A673 (cell line): Measurements from ENCODE around the gene ADAM8. TPM values are rescaled to one million over a fixed set of nuclear protein-coding genes. Genes with fewer than 3 reads are reported as not detected.

Experiments used
- BruUV-seq: library from RNA; stranded (reverse); fragments of 400-500 nt; replicated peaks from 2 replicates; lab custom pipeline; 2021; lab: Mats Ljungman, UMichigan
- CTCF ChIA-PET: fragments of 300-600 bp; sonication (Branson Sonifier 250); formaldehyde crosslinking; loops from one replicate; lab custom pipeline; 2022; ENCODE audit warnings: antibody characterized with exemption; lab: Charles Lee
- POLR2A ChIA-PET: fragments of 300-600 bp; sonication (Branson Sonifier 250); formaldehyde crosslinking; loops from one replicate; lab custom pipeline; 2022; ENCODE audit warnings: antibody characterized with exemption; ENCODE audit not compliant: low non-redundant PET; lab: Charles Lee
- DNase-seq: peaks from one replicate; pipeline ENCODE4 v3.0.0-alpha.2; 2015; ENCODE audit warnings: low spot score
- H3K27ac ChIP-seq: fragments of 200-600 bp; sonication (generic); 2 replicates; pipeline ENCODE4 v1.5.1; 2016; ENCODE audit warnings: mixed run types, low read depth, mild to moderate bottlenecking, mixed read lengths, antibody characterized with exemption, low read length; ENCODE audit not compliant: poor library complexity, severe bottlenecking
- H3K27me3 ChIP-seq: fragments of 200-600 bp; sonication (generic); replicated peaks from 2 replicates; pipeline ENCODE4 v1.6.1; 2017; ENCODE audit warnings: mixed run types, low read depth, mild to moderate bottlenecking, mixed read lengths, antibody characterized with exemption, low read length; ENCODE audit not compliant: insufficient read depth, poor library complexity
- H3K36me3 ChIP-seq: fragments of 200-600 bp; sonication (generic); 2 replicates; pipeline ENCODE4 v1.6.1; 2016; ENCODE audit warnings: mixed run types, mild to moderate bottlenecking, mixed read lengths, antibody characterized with exemption, low read length; ENCODE audit not compliant: insufficient read depth, poor library complexity, severe bottlenecking
- H3K4me1 ChIP-seq: fragments of 200-600 bp; sonication (generic); 2 replicates; pipeline ENCODE4 v1.6.1; 2017; ENCODE audit warnings: mixed run types, mild to moderate bottlenecking, mixed read lengths, antibody characterized with exemption, low read length; ENCODE audit not compliant: insufficient read depth, poor library complexity, severe bottlenecking
- H3K4me3 ChIP-seq: fragments of 200-600 bp; sonication (generic); 2 replicates; pipeline ENCODE4 v1.5.1; 2016; ENCODE audit warnings: low read depth, mixed run types, mild to moderate bottlenecking, mixed read lengths, low read length; ENCODE audit not compliant: poor library complexity, severe bottlenecking
- H3K9me3 ChIP-seq: fragments of 200-600 bp; sonication (generic); 2 replicates; pipeline ENCODE4 v1.6.1; 2016; ENCODE audit warnings: mixed run types, low read depth, mild to moderate bottlenecking, mixed read lengths, antibody characterized with exemption, low read length; ENCODE audit not compliant: poor library complexity, severe bottlenecking
- EZH2 ChIP-seq: fragments of 200-600 bp; sonication (generic); IDR thresholded peaks from 2 replicates; pipeline ENCODE4 v1.6.1; 2017; ENCODE audit warnings: borderline replicate concordance, low read depth, mild to moderate bottlenecking, mixed read lengths, antibody characterized with exemption, low read length; ENCODE audit not compliant: poor library complexity, severe bottlenecking
- intact Hi-C: fragments of 100-400 bp; cut with micrococcal nuclease; formaldehyde crosslinking; loops from one replicate; pipeline ENCODE4 v1.10.0; 2022; ENCODE audit not compliant: unreplicated experiment
- total RNA-seq: library from RNA; stranded (reverse); gene quantifications from 2 replicates; pipeline ENCODE4 v1.2.3, GENCODE V29; 2021
- TF ChIP-seq, protein P1 (sequence below): fragments of 300-800, 200-600 bp; sonication (generic); conservative IDR thresholded peaks from 2 replicates; pipeline ENCODE4 v1.5.1; 2017; ENCODE audit warnings: low read depth, mild to moderate bottlenecking, antibody characterized with exemption, low read length, moderate library complexity, mixed read lengths

ADAM8 gene
- total RNA-seq, 1 experiment from 2014 or later: 1.2 TPM

DNA sequence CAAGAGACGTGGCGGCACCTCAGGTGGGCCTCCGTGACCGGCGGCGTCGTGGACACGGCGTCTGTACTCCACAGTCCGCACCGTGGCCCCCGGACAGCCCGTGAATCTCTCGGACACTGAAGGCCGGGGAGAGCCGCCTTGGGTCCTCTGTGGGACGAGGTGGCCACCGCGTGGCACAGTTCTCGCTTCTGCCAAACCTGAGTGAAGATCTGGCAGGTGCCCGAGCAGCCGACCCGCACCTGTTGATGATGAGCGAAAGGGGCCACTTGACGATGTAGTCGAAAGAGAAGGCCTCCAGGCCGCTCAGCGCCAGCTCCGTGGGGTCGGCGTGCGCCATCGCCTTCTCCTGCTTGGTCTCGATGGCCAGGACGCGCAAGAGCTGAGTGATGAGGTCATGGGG lies 8.5 kb upstream of the ADAM8 start:
- no peaks in the 10 kb centered on the region for H3K27me3 ChIP-seq
- no TSS peak for BruUV-seq
- intact Hi-C loops: no loop called here
- POLR2A ChIA-PET: no interaction called here
- CTCF ChIA-PET: no interaction called here
- TF ChIP-seq, protein P1, sequence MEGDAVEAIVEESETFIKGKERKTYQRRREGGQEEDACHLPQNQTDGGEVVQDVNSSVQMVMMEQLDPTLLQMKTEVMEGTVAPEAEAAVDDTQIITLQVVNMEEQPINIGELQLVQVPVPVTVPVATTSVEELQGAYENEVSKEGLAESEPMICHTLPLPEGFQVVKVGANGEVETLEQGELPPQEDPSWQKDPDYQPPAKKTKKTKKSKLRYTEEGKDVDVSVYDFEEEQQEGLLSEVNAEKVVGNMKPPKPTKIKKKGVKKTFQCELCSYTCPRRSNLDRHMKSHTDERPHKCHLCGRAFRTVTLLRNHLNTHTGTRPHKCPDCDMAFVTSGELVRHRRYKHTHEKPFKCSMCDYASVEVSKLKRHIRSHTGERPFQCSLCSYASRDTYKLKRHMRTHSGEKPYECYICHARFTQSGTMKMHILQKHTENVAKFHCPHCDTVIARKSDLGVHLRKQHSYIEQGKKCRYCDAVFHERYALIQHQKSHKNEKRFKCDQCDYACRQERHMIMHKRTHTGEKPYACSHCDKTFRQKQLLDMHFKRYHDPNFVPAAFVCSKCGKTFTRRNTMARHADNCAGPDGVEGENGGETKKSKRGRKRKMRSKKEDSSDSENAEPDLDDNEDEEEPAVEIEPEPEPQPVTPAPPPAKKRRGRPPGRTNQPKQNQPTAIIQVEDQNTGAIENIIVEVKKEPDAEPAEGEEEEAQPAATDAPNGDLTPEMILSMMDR: no peak
- no peak for TF ChIP-seq EZH2
- H3K4me1 ChIP-seq: no peaks in the 10 kb centered on the region
- no peaks in the 10 kb centered on the region for H3K9me3 ChIP-seq
- no peak for DNase-seq
- no peak overlapping the region for H3K27ac ChIP-seq
- H3K36me3 ChIP-seq: peaks cover 55% of the 10 kb centered on the region
- H3K4me3 ChIP-seq: no peak overlapping the region

DNA sequence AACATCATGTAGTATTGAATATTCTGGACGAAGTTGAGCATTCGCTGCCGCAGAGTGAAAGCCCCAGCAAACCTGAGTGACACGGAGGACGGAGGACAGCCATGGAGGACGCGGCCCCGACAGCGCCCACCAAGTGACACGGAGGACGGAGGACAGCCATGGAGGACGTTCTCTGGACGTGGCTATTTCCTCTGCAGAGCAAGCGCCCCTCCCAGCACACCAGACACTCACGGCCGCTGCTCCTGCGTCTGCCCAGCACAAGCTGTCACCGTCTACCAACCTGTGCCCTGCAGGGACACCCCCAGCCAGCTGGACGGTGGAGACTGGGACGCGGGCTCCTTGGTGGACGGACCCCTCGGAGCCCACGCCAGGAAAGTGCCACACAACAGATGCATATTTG lies 7.3 kb upstream of the ADAM8 start:
- ChIA-PET CTCF (no interaction called here), POLR2A (no interaction called here)
- no TSS peak for BruUV-seq

DNA sequence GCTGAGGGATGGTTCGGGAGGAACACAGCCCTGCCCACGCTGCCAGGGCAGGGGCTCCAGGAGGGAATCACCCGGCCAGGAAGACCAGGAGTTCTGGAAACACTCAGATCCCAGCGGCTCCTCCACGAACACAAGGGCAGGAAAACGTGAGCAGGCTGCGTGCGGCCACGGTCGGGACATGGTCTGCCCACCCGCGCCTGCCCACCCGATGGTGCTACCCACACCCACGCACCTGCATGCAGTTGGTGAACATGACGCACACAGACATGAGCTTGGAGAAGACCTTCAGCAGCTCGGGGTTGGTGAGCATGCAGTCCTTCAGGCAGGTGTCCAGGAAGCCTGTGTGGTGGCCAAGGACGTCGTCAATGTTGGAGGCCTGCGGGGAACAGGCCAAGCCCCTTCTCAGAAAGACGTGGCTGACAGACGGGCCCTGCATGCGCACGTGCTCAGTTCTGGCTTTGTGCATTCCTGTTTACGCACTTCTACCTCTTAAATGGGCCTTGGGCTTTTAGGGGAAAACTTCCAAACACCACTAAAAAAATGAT lies 6.2 kb upstream of the ADAM8 start:
- intact Hi-C loops: no loop called here
- Histone ChIP-seq H3K36me3 (peaks cover 36% of the 10 kb centered on the region), H3K27ac (no peak overlapping the region), H3K4me3 (no peak overlapping the region), H3K27me3 (no peaks in the 10 kb centered on the region), H3K4me1 (no peaks in the 10 kb centered on the region), H3K9me3 (no peaks in the 10 kb centered on the region)
- no peak for DNase-seq
- ChIA-PET CTCF (no interaction called here), POLR2A (no interaction called here)
- no TSS peak for BruUV-seq
- no peak for TF ChIP-seq EZH2
- TF ChIP-seq, protein P1: no peak

More for the DNA sequence above, 7.3 kb upstream of the ADAM8 start:
- Histone ChIP-seq H3K36me3 (peaks cover 46% of the 10 kb centered on the region), H3K27ac (no peak overlapping the region), H3K4me1 (no peaks in the 10 kb centered on the region), H3K27me3 (no peaks in the 10 kb centered on the region), H3K9me3 (no peaks in the 10 kb centered on the region), H3K4me3 (no peak overlapping the region)
- no peak for DNase-seq
- intact Hi-C loops: no loop called here
- TF ChIP-seq, protein P1: no peak
- TF ChIP-seq EZH2: no peak
